Measurements from ENCODE around the gene SEPTIN1.

DNA sequence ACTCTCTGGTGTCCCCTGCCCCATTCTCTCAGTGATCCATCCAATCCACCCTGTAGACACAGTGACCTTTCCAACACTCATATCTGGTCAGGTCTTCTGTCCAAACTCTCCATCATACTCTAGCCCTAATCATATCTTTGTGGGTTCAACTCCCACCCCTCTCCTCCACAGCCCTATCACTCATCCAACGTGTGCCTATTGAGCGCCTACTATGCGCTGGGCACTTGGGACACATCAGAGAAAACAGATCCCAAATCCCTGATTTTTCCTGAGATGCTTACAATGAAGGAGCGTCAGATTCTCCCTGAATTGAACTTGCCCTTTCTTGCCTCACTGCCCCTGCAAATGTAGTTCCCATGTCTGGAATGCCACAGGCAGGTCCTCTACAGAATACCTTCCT lies 45.7 kb upstream of the SEPTIN1 start:
- TF ChIP-seq, protein P1, sequence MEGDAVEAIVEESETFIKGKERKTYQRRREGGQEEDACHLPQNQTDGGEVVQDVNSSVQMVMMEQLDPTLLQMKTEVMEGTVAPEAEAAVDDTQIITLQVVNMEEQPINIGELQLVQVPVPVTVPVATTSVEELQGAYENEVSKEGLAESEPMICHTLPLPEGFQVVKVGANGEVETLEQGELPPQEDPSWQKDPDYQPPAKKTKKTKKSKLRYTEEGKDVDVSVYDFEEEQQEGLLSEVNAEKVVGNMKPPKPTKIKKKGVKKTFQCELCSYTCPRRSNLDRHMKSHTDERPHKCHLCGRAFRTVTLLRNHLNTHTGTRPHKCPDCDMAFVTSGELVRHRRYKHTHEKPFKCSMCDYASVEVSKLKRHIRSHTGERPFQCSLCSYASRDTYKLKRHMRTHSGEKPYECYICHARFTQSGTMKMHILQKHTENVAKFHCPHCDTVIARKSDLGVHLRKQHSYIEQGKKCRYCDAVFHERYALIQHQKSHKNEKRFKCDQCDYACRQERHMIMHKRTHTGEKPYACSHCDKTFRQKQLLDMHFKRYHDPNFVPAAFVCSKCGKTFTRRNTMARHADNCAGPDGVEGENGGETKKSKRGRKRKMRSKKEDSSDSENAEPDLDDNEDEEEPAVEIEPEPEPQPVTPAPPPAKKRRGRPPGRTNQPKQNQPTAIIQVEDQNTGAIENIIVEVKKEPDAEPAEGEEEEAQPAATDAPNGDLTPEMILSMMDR (IDR thresholded peaks at IDR 0.05 in 4 of 5, conservative IDR thresholded peaks at IDR 0.05 in 1 of 5), result no peak
- no peak for TF ChIP-seq POLR2A (IDR thresholded peaks at IDR 0.05)
